Measurements from ENCODE around the gene MFAP3. TPM values are rescaled to one million over a fixed set of nuclear protein-coding genes. Genes with fewer than 3 reads are reported as not detected.

MFAP3 gene
- polyA plus RNA-seq, 1 donor (not counting 4 experiments of a cell fraction or from before 2014, with no cell fraction given): 43.4 TPM

GRCh38 chr5:153998010-153998409 lies 40.8 kb upstream of the MFAP3 start:
- no peaks in the 10 kb centered on the region for H4K20me1 ChIP-seq (ENCODE audit: control insufficient read depth, extremely low read depth, insufficient read depth, low read length)
- no peaks in the 10 kb centered on the region for H3K4me1 ChIP-seq (ENCODE audit: control insufficient read depth, extremely low read depth, insufficient read depth, low read length)
- no peak for DNase-seq (ENCODE audit: low read depth, low spot score)
- dilution Hi-C loops (cut with MboI; ENCODE audit: extremely low pct_ligation_motif_present, low sequenced_read_pairs): no loop called here
- H3K9me3 ChIP-seq (ENCODE audit: control insufficient read depth, low read depth, low read length): no peaks in the 10 kb centered on the region
- TF ChIP-seq EZH2 (IDR thresholded peaks at IDR 0.05; ENCODE audit: low read length) (no peak), CTCF (optimal IDR thresholded peaks at IDR 0.05 in 1 of 3, IDR thresholded peaks at IDR 0.05 in 1 of 3, conservative IDR thresholded peaks at IDR 0.05 in 1 of 3; ENCODE audit: extremely low read depth in 1 of 3, insufficient read depth in 2 of 3, low read length in 3 of 3) (no peak)
- no peaks in the 10 kb centered on the region for H3K27me3 ChIP-seq (ENCODE audit: control insufficient read depth, extremely low read depth, insufficient read depth, low read length)
- H3K9ac ChIP-seq (ENCODE audit: control insufficient read depth, extremely low read depth, insufficient read depth, low read length): no peak overlapping the region
- peaks cover 0 to 6% of the 10 kb centered on the region in 2 experiments for H3K36me3 ChIP-seq (ENCODE audit: control insufficient read depth in 2 of 2, extremely low read depth in 1 of 2, insufficient read depth in 2 of 2, low read length in 2 of 2)
- no peak overlapping the region for H3K4me3 ChIP-seq (ENCODE audit: control insufficient read depth in 2 of 3, extremely low read depth in 1 of 3, insufficient read depth in 2 of 3, low read depth in 1 of 3, low read length in 3 of 3)
- no peaks in the 10 kb centered on the region for H3K79me2 ChIP-seq (ENCODE audit: control insufficient read depth, insufficient read depth, low read length)
- H3K9me1 ChIP-seq (ENCODE audit: control insufficient read depth, extremely low read depth, insufficient read depth, low read length): no peaks in the 10 kb centered on the region
- no peak for FAIRE-seq
- no peak overlapping the region for H2AFZ ChIP-seq (ENCODE audit: control insufficient read depth, low read length)
- H3K4me2 ChIP-seq (ENCODE audit: control insufficient read depth, extremely low read depth, insufficient read depth, low read depth, low read length): no peak overlapping the region
- H3K27ac ChIP-seq (ENCODE audit: control insufficient read depth, insufficient read depth, low read length): no peak overlapping the region

- H2AFZ ChIP-seq (ENCODE audit: control insufficient read depth, low read length): no peak overlapping the region
Observed at GRCh38 chr5:153998768-153999167, 40.0 kb upstream of the MFAP3 start.

More at GRCh38 chr5:153998768-153999167, 40.0 kb upstream of the MFAP3 start:
- Histone ChIP-seq H3K9me3 (ENCODE audit: control insufficient read depth, low read depth, low read length) (no peaks in the 10 kb centered on the region), H3K4me3 (ENCODE audit: control insufficient read depth in 2 of 3, extremely low read depth in 1 of 3, insufficient read depth in 2 of 3, low read depth in 1 of 3, low read length in 3 of 3) (no peak overlapping the region), H3K36me3 (ENCODE audit: control insufficient read depth in 2 of 2, extremely low read depth in 1 of 2, insufficient read depth in 2 of 2, low read length in 2 of 2) (peaks cover 0 to 6% of the 10 kb centered on the region in 2 experiments), H3K9ac (ENCODE audit: control insufficient read depth, extremely low read depth, insufficient read depth, low read length) (no peak overlapping the region), H3K4me2 (ENCODE audit: control insufficient read depth, extremely low read depth, insufficient read depth, low read depth, low read length) (no peak overlapping the region), H4K20me1 (ENCODE audit: control insufficient read depth, extremely low read depth, insufficient read depth, low read length) (no peaks in the 10 kb centered on the region), H3K27ac (ENCODE audit: control insufficient read depth, insufficient read depth, low read length) (no peak overlapping the region), H3K4me1 (ENCODE audit: control insufficient read depth, extremely low read depth, insufficient read depth, low read length) (no peaks in the 10 kb centered on the region), H3K79me2 (ENCODE audit: control insufficient read depth, insufficient read depth, low read length) (no peaks in the 10 kb centered on the region), H3K9me1 (ENCODE audit: control insufficient read depth, extremely low read depth, insufficient read depth, low read length) (no peaks in the 10 kb centered on the region), H3K27me3 (ENCODE audit: control insufficient read depth, extremely low read depth, insufficient read depth, low read length) (no peaks in the 10 kb centered on the region)
- TF ChIP-seq CTCF (optimal IDR thresholded peaks at IDR 0.05 in 1 of 3, IDR thresholded peaks at IDR 0.05 in 1 of 3, conservative IDR thresholded peaks at IDR 0.05 in 1 of 3; ENCODE audit: extremely low read depth in 1 of 3, insufficient read depth in 2 of 3, low read length in 3 of 3) (no peak), EZH2 (IDR thresholded peaks at IDR 0.05; ENCODE audit: low read length) (no peak)
- FAIRE-seq (no peak), DNase-seq (ENCODE audit: low read depth, low spot score) (no peak)
- dilution Hi-C loops (cut with MboI; ENCODE audit: extremely low pct_ligation_motif_present, low sequenced_read_pairs): no loop called here
